Vagina (tissue), 2 donors: ENCODE measurements around the gene RASGEF1C.

Experiments
- POLR2A ChIP-seq, 2 donors: fragments of 450-650 bp; IDR thresholded peaks; one replicate each; pipeline ENCODE4 v1.6.1; 2017; ENCODE audit warnings: antibody characterized with exemption in 2 of 2, mild to moderate bottlenecking in 2 of 2, moderate library complexity in 2 of 2
- POLR2AphosphoS5 ChIP-seq, 2 donors: sonication (generic); formaldehyde crosslinking; IDR thresholded peaks; one replicate each; pipeline ENCODE4 v1.9.0; 2017; ENCODE audit warnings: antibody characterized with exemption in 2 of 2, mild to moderate bottlenecking in 2 of 2, low read depth in 1 of 2; ENCODE audit not compliant: insufficient read depth in 1 of 2
- TF ChIP-seq, protein P1 (sequence below), 3 experiments: fragments of 450-650 bp in 2 of 3; fragments of 200-600 bp in 1 of 3; sonication (generic) in 1 of 3; IDR thresholded peaks; one replicate each; pipeline ENCODE4 v1.5.1; 2017 to 2019; ENCODE audit warnings: antibody characterized with exemption in 3 of 3, mild to moderate bottlenecking in 2 of 3, moderate library complexity in 2 of 3

DNA sequence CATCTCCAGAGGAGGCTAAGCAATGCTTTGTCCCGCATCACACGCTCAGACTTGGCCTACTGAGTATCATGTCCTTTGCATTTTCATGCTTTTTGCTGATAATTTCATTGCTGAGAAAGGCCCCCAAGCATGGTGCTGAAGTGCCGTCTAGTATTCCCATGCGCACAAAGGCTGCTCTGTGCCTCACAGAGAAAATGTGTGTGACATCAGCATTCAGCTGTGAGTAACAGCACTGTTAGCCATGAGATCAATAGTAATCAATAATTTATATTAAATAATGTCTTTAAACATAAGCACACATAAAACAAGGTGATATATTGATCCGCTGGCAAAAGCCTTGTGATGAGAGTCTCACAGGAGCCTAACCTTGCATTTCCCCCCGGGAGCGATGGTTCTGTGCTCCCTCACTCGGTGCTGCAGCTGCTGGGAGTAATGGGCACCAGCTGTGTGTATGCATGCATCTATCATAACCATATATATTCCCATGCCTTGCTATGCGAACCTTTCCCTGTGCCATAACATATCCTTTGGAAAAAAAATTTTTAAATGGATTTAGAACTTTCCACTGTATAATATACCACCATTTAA, 87.1 kb downstream of the RASGEF1C start:
- TF ChIP-seq, protein P1, sequence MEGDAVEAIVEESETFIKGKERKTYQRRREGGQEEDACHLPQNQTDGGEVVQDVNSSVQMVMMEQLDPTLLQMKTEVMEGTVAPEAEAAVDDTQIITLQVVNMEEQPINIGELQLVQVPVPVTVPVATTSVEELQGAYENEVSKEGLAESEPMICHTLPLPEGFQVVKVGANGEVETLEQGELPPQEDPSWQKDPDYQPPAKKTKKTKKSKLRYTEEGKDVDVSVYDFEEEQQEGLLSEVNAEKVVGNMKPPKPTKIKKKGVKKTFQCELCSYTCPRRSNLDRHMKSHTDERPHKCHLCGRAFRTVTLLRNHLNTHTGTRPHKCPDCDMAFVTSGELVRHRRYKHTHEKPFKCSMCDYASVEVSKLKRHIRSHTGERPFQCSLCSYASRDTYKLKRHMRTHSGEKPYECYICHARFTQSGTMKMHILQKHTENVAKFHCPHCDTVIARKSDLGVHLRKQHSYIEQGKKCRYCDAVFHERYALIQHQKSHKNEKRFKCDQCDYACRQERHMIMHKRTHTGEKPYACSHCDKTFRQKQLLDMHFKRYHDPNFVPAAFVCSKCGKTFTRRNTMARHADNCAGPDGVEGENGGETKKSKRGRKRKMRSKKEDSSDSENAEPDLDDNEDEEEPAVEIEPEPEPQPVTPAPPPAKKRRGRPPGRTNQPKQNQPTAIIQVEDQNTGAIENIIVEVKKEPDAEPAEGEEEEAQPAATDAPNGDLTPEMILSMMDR (IDR thresholded peaks at IDR 0.05), result no peak
- TF ChIP-seq POLR2A (IDR thresholded peaks at IDR 0.05), result no peak
- no peak for TF ChIP-seq POLR2AphosphoS5 (IDR thresholded peaks at IDR 0.05; ENCODE audit: insufficient read depth in 1 of 2, low read depth in 1 of 2)
